Activated CD8-positive, alpha-beta memory T cell treated with anti-CD3 and anti-CD28 coated beads for 36 hours (primary cell): ENCODE data around the gene SLC24A3. TPM values are rescaled to one million over a fixed set of nuclear protein-coding genes. Genes with fewer than 3 reads are reported as not detected.

ENCODE experiments used
- CTCF ChIA-PET: fragments of 350-600 bp; sonication (Branson Sonifier 250); formaldehyde crosslinking; loops from one replicate; lab custom pipeline; 2021; ENCODE audit warnings: antibody characterized with exemption; lab: Charles Lee
- POLR2A ChIA-PET: fragments of 350-600 bp; sonication (Branson Sonifier 250); formaldehyde crosslinking; loops from one replicate; lab custom pipeline; 2021; ENCODE audit warnings: antibody characterized with exemption; lab: Charles Lee
- total RNA-seq, 2 experiments: library from RNA; stranded (reverse); gene quantifications; one replicate each; pipeline ENCODE4 v1.2.3, GENCODE V29; 2021

The SLC24A3 gene
- total RNA-seq, 2 experiments from 2014 or later = not detected

DNA sequence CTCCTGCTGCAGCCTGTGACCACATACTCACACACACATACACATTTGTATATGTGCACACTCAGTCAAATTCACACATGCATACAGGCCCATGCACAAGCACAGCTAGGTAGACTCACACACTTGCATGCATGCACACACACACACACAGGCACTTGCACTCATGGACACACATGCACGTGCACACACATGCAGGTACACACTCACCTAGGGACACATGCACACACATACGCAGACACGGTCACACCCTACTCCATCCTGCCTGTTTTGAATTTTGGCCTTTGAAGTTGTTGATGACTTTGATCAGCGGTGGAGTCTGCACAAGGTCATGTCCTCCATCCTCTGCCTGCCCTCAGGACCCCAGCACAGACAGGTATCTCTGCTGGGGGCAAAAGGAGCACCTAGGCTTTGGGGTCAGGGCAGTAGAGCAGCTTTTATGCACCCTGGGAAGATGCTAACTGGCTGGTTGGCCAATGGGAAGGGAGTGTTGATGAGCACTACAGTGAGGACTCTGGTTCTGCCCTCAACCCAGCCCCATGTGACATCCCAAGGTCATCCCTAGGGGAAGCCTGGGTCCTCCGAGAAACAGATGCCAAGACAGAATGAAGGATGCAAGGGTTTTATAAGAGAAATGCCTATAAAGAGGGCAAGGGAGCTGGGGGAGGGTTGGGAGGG is 218.3 kb downstream of the SLC24A3 start:
- ChIA-PET POLR2A (no interaction called here), CTCF (no interaction called here)

- CTCF ChIA-PET = interaction anchor here (0.7 kb wide), 1 partner anchor 15 kb away, joined by 3 read pairs; no protein-coding TSS in a partner anchor
- POLR2A ChIA-PET = no interaction called here
These were observed 218.9 kb downstream of the SLC24A3 start for GRCh38 chr20:19431316-19431700.

GRCh38 chr20:19431906-19432305 is 219.5 kb downstream of the SLC24A3 start:
- CTCF ChIA-PET = interaction anchor here (0.7 kb wide), 1 partner anchor 16 kb away, joined by 3 read pairs; no protein-coding TSS in a partner anchor
- POLR2A ChIA-PET = no interaction called here

DNA sequence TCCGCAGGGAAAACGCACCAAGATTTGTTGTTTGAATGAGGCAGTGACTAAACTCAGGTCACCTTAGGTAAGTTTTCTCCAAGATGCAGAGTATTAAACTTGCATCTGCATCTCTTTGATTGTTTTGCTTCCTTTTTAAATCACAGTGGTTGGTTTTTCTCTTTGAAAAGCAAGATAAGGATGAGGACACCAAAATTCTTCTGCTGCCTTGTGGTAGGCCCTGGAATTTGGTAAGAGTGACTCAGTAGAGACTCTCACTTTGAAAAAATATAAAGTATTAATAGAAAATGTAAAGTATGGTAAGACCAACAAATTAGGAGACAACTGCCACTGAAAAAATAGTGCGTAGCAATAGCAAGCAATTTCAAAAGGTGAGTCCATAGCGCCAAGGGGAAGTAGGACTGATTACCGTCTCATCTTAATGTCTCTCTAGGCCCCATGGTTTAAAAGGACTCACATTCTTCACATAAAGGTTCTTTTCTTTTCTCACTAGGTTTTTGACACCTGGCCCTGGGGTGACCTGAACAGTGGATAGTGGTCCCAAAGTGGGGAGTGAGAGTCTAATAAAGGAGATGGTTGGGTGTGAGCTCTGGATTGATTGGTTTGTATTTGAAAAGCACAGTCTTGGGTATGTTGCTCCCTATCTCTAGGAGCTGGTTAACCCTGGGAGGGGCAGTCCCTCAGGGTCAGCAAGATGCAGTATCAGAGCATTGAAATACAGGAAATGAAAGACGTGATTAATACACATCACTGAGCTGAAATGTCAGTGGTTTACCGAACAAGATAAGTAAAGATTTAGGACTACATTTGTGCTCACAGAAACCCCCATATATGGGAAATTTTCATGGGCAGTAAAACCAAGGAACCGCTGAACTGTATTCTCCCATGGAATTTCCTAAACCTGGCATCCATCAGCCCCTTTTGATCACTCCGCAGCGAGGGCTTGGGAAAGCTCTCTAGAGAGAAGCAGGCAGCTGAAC is 221.2 kb downstream of the SLC24A3 start:
- CTCF ChIA-PET = no interaction called here
- POLR2A ChIA-PET = no interaction called here

- POLR2A ChIA-PET = no interaction called here
- CTCF ChIA-PET = no interaction called here
These were observed 222.9 kb downstream of the SLC24A3 start for GRCh38 chr20:19435316-19435715.

DNA sequence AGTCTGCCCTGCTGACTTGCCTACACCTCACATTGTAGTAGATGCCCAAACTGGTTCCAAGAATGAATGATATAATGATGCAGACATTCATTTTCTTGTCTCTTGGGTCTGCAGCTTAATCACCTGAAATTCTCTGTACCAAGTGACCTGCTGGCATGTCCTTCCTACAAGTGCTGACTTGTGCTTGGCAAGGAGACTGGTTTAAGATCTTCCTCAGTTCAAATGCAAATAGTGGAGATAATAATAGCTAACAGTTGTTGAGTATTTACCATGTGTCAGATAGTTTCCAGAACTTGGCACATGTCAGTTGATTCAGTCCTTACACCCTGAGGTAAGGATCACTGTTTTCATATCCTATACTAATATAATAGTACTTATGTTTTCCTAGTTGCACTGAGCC is 223.4 kb downstream of the SLC24A3 start:
- ChIA-PET POLR2A (no interaction called here), CTCF (no interaction called here)

DNA sequence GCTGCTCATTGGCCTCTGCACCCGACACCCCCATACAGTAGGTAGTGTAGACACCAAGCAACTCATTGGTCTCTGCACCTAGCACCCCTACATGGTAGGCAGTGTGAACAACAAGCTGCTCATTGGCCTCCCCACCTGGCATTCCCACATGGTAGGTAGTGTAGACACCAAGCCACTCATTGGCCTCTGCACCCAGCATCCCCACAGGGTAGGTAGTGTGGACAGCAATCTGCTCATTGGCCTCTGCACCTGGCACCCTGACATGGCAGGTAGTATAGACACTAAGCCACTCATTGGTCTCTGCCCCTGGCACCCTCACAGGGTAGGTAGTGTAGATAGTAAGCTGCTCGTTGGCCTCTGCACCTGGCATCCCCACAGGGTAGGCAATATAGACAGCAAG is 226.0 kb downstream of the SLC24A3 start:
- ChIA-PET CTCF (no interaction called here), POLR2A (no interaction called here)

DNA sequence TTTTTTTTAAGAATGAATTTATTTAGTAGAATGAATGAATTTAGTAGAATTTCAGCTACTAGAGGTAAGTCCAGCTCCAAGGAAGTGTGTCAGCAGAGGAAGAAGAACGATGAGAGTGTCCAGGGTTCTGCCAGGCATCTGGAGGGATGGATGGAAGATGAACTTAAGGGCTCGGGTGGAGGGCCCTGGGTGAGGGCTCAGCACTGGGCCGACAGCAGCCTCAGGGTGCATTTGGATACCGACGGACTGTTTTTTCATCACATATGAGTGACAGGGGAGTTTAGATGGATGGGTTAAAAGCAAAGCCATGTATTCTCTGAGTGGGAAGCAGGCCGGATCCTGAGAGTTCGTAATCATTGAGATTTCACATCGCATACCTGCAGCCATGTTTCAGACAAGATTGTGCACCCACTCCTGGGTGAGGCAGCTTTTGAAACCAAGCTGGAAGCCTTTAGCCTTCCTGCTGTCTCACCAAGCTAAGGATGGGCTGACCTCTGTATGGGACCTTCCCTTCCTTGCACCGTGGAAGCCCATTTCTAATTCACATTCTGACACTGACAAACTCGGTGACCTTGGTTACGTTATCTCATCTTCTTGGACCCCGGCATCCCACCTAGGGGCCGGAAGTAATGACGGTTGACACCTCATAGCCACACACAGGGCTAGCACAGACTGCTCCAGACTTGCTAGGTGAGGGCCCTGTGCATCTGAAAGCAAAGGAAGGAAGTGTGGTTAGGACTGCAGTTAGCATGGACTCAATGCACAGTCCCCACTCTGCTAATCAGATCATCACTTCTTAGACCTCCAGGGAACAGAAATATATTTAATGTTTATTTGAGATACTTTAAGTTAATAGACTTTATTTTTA is 228.5 kb downstream of the SLC24A3 start:
- POLR2A ChIA-PET = no interaction called here

GRCh38 chr20:19446246-19446645 is 233.8 kb downstream of the SLC24A3 start:
- CTCF ChIA-PET = no interaction called here

More for the DNA sequence above, 228.5 kb downstream of the SLC24A3 start:
- CTCF ChIA-PET = no interaction called here

GRCh38 chr20:19448632-19449031 is 236.2 kb downstream of the SLC24A3 start:
- CTCF ChIA-PET = no interaction called here
- POLR2A ChIA-PET = no interaction called here

More at GRCh38 chr20:19446246-19446645, 233.8 kb downstream of the SLC24A3 start:
- POLR2A ChIA-PET = no interaction called here

DNA sequence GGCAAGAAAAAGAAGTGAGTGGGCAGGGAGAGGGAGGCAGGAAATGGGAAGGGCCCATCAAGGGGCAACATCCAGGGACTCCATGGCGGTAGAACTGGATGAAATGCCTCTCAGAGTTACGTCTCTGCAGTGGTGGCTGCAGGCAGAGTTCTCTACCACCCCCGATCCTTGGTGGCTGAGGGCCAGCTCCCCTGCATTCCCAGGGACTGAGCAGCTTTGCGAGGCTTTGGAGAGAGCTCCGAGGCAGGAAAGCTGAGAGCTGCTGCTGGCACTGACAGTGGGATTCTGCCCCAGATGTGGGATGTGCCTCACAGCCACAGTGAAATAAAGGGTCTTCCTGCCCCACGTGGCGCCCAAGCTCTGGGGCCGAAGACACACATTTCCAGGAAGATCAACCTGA is 236.6 kb downstream of the SLC24A3 start:
- ChIA-PET CTCF (no interaction called here), POLR2A (no interaction called here)

DNA sequence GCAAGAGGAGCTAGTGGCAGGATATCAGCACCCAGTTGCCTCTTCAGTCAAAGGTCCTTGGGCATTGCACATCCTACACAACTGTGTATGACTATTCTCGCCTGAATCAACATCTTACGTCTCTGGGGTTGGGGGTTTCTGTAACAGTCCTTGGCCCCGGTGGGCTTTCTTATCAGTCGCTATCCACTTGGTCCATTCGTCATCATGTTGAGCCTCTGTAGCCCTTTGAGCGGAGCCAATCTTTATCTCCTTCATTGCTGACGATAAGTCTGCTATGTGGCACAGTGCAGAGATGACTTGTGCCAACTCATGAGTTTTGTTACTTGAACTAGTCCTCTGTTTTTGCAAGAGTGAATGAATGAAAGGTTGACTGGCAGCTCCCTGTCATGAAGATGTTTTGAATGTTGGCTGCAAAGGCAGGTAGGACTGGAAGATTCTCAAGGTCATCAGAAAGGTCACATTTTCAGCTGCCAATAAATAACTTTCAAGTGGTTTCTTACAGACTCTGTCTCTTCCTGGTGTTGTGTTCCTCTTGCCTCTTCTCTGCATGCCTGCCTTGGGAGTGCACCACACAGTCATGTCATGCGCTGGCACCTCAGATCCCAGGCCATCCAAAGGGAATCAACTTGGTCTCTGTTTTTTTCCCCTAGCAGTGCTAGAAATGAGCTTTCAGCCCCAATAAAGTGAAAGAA is 238.9 kb downstream of the SLC24A3 start:
- CTCF ChIA-PET = no interaction called here
- POLR2A ChIA-PET = no interaction called here

GRCh38 chr20:19451923-19452295 is 239.5 kb downstream of the SLC24A3 start:
- CTCF ChIA-PET = no interaction called here
- POLR2A ChIA-PET = no interaction called here

- CTCF ChIA-PET = no interaction called here
- POLR2A ChIA-PET = no interaction called here
These were observed 241.0 kb downstream of the SLC24A3 start for GRCh38 chr20:19453410-19453809.

- CTCF ChIA-PET = no interaction called here
- POLR2A ChIA-PET = no interaction called here
These were observed 241.4 kb downstream of the SLC24A3 start for GRCh38 chr20:19453862-19454261.

- ChIA-PET CTCF (no interaction called here), POLR2A (no interaction called here)
These were observed 244.4 kb downstream of the SLC24A3 start for GRCh38 chr20:19456595-19457395.

- ChIA-PET POLR2A (no interaction called here), CTCF (no interaction called here)
These were observed 245.2 kb downstream of the SLC24A3 start for GRCh38 chr20:19457611-19458010.

DNA sequence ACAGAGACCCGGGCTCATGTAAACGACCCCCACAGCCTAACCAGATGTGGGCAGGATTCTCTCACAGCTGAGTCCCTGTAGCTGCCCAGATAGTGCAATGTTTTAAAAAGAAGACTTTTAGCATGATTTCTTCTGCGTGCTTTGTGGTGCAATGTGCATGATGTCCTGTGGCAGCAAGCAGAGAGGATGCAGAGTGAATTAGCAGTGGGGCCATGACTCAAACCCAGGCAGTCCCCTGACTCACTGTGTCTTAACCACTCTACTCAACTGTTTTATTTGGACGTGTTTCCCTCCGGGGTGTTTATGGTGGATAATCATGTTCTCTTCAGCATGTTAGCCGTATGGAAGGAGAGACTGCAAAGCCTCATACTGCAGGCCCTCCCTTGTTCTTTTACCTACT is 247.9 kb downstream of the SLC24A3 start:
- ChIA-PET POLR2A (no interaction called here), CTCF (no interaction called here)
